Measurements from ENCODE around the gene EPO.

Gene EPO

DNA sequence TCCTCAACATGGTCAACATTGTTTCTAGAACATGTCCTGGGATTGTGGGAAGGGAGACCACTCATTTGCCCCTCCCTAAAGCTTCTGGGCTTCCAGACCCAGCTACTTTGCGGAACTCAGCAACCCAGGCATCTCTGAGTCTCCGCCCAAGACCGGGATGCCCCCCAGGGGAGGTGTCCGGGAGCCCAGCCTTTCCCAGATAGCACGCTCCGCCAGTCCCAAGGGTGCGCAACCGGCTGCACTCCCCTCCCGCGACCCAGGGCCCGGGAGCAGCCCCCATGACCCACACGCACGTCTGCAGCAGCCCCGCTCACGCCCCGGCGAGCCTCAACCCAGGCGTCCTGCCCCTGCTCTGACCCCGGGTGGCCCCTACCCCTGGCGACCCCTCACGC is at the start of gene EPO:
Gene EPO, plus strand, starts transcription at position 190 of the 392 bp plus-strand sequence. CDS start 513 bp downstream, outside the sequence.
- in situ Hi-C loops (cut with MboI; ENCODE audit: low sequenced_read_pairs), result no loop called here

DNA sequence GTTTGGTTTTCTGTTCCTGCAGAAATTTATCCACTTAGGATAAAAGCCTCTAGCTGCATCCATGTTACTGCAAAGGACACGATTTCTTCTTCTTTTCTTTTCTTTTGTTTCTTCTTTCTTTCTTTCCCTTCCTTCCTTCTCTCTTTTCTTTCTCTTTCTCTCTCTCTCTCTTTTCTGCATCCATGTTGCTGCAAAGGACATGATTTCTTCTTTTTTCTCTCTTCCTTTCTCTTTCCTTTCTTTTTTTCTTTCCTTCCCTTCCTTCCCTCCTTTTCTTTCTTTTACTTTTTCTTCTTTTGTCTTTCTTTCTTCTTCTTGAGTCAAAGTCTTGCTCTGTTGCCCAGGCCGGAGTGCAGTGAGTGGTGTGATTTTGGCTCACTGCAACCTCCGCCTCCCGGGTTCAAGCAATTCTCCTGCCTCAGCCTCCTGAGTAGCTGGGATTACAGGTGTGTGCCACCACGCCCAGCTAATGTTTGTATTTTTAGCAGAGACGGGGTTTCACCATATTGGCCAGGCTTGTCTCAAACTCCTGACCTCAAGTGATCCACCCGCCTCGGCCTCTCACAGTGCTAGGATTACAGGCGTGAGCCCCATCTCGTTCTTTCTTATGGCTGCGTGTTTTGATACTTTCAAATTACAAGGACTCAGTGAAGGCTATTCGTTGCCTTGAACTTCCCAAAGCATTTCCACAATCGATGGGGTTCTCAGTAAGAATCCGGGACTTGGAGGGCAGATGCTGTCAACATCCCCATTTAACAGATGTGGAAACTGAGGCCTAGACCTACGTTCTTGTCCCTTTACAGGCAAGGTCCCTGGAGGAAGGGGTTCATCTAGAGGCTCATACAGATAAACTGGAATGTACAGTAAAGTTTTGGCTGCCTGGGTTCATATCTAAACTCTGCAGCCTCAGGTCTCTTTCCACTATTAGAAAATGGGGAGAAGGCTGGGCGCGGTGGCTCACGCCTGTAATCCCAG is 48.6 kb upstream of the EPO start:
- in situ Hi-C loops (cut with MboI; ENCODE audit: low sequenced_read_pairs), result no loop called here

- in situ Hi-C loops (cut with MboI; ENCODE audit: low sequenced_read_pairs), result no loop called here
These were observed 46.8 kb upstream of the EPO start, which contains the start of gene GNB2 for GRCh38 chr7:100673302-100673941. Gene GNB2 (plus strand): TSS chr7:100673740. CDS start chr7:100676266, 2,526 bp downstream.

- in situ Hi-C loops (cut with MboI; ENCODE audit: low sequenced_read_pairs), result no loop called here
These were observed 46.3 kb upstream of the EPO start for GRCh38 chr7:100673942-100674410.

DNA sequence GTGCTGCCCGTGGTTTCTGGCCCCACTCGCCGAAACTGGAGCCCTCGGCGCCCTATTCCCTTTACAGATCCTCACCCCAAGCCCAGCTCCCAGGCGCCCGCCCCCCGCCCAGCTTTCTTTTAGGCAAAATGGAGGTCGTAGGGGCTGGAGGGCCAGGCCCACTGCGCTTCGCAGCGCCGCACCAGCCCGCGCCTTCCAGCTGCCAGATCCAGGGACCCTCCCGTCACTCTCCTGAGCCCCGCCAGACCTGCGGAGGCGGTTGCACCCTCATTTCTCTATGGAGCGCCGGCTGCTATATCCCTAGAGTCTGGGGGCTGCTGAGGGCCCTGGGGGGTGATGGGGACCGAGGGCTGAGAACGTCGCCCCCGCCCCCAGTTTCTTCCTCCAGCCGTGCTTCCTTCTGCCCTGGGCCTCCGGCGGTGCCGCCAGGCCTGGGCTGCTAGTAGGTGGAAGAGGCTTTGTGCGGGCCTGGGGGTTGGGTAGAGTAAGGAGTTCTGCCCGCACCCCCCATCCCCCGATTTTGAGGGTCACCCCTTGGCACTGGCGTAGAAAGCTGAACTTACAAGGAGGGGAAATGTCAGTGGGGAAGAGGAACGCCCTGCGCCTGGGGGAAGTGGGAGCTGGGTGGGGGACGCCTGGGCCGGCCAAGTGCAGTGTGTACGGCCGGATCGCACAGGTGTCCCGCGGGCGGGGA is 45.7 kb upstream of the EPO start:
- in situ Hi-C loops (cut with MboI; ENCODE audit: low sequenced_read_pairs), result no loop called here

DNA sequence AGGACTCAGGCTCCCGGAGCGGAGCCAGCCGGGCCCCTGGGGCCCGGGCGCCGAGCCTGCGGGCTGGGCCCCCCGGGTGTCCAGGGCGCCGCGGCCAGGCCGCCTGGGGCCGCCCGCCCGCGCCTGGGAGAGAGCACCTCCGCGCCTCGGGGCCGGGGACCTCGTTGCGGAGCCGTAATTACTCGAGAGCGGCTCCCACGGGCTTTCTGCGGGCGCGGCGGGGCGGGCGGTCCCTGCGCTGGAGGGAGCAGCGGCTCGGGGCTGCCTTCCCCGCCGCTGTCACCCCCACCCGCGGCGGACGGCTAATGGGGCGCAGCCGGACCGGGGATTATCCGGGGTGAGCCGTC is 45.2 kb upstream of the EPO start:
- in situ Hi-C loops (cut with MboI; ENCODE audit: low sequenced_read_pairs), result no loop called here

- in situ Hi-C loops (cut with MboI; ENCODE audit: low sequenced_read_pairs), result no loop called here
These were observed 44.5 kb upstream of the EPO start for GRCh38 chr7:100675581-100676350.

GRCh38 chr7:100676501-100677306 is 43.6 kb upstream of the EPO start:
- in situ Hi-C loops (cut with MboI; ENCODE audit: low sequenced_read_pairs), result no loop called here

DNA sequence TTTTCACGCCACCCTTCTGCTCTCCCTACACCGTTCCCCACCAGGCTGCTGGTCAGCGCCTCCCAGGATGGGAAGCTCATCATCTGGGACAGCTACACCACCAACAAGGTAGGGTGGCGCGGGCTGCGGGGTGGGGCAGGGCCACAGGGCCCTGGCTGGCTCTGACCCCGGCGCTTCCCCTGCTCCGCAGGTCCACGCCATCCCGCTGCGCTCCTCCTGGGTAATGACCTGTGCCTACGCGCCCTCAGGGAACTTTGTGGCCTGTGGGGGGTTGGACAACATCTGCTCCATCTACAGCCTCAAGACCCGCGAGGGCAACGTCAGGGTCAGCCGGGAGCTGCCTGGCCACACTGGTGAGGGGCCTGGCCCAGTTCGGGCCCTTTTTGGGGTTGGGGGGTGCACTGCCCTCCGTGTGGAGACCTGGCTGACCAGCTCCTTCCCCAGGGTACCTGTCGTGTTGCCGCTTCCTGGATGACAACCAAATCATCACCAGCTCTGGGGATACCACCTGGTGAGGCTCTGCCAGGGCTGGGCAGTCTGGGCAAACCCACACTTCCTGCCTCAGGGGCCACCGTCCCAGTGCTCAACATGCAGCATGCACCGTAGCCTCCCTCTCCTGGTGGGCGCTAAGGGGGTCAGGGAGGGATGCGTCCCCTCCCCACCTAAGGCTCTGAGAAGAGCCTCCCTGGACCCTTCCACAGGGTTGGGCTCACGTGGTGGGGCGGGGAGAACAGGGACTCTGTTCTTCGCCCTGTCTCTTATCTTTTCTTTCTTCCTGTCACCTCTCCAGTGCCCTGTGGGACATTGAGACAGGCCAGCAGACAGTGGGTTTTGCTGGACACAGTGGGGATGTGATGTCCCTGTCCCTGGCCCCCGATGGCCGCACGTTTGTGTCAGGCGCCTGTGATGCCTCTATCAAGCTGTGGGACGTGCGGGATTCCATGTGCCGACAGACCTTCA is 42.7 kb upstream of the EPO start:
- in situ Hi-C loops (cut with MboI; ENCODE audit: low sequenced_read_pairs), result no loop called here

DNA sequence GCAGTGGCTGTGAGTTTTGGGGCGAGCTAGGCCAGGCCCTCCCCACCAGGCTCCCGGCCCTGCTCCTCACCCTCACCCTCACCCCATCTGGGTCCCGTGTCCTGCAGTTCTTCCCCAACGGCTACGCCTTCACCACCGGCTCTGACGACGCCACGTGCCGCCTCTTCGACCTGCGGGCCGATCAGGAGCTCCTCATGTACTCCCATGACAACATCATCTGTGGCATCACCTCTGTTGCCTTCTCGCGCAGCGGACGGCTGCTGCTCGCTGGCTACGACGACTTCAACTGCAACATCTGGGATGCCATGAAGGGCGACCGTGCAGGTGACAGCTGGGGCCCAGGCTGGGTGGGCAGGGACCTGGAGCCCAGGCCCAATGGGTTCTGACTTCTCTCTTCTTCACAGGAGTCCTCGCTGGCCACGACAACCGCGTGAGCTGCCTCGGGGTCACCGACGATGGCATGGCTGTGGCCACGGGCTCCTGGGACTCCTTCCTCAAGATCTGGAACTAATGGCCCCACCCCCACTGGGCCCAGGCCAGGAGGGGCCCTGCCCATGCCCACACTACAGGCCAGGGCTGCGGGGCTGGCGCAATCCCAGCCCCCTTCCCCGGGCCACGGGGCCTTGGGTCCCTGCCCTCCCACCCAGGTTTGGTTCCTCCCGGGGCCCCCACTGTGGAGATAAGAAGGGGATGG is 41.8 kb upstream of the EPO start:
- in situ Hi-C loops (cut with MboI; ENCODE audit: low sequenced_read_pairs), result no loop called here

- in situ Hi-C loops (cut with MboI; ENCODE audit: low sequenced_read_pairs), result no loop called here
These were observed 40.9 kb upstream of the EPO start for GRCh38 chr7:100679129-100679926.

DNA sequence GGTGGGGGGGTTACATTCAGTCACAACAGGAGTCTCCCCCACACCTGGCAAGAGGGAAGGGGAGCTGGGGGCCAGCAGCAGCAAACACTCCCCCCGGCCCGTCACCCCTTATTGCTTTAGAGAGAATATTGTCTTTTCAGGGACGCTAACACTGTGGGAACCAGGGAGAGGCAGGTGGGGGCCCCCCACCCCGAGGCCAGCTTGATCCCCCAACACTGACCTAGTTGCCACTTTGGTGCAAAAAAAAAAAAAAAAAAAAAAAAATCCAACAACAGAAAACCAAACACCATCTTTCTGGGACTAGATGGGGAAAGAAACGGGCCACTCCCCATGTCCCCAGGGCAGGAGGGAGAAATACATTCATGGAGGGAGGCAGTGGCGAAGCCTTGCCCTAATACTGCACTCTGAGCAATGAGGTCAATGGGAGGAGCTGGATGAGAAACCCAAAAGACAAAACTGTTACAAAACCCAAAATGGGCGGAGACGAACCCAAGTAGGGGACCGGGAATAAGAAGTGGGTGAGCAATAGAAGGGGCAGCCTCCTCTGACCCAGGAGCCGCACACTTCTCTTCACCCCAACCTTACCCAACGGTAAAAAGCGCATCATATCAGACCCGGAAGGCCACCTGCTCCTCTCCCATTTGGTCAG is 40.2 kb upstream of the EPO start:
- in situ Hi-C loops (cut with MboI; ENCODE audit: low sequenced_read_pairs), result no loop called here

- in situ Hi-C loops (cut with MboI; ENCODE audit: low sequenced_read_pairs), result no loop called here
These were observed 39.5 kb upstream of the EPO start for GRCh38 chr7:100680576-100681271.

DNA sequence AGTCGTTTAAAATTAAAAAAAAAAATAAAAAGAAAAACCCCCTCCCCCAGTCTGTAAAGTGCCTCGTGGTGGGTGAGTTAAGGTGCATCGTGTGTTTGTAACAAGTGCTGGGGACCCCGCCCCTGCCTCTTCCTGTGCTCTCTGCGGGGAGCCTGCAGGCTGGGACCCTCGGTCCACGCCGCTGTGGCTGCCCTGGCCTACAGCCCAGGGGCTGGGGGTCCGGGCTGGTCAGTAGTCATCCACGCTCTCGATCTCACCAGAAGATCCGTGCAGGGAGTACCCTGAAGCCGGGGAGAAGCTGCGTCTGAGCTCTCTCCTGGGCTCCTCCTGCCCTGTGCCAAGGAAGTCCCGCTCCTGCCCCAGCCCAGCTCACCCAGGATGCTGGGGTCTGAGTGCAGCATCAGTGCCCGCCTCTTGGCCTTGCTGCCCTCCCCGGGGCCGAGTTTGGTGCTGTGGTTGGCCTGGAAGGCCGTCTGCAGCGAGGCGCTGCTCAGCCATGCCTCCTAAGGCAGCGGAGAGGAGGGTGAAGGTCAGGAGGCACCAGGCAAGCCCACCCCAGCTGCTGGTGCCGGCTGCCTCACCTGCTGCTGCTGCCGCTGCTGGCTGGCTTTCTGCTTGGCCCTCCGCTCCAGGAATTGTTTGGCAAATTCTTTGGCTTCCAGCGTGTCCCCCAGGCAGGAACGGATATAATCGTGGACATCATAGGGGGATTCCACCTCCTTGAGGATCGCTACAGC is 38.6 kb upstream of the EPO start:
- in situ Hi-C loops (cut with MboI; ENCODE audit: low sequenced_read_pairs), result no loop called here

DNA sequence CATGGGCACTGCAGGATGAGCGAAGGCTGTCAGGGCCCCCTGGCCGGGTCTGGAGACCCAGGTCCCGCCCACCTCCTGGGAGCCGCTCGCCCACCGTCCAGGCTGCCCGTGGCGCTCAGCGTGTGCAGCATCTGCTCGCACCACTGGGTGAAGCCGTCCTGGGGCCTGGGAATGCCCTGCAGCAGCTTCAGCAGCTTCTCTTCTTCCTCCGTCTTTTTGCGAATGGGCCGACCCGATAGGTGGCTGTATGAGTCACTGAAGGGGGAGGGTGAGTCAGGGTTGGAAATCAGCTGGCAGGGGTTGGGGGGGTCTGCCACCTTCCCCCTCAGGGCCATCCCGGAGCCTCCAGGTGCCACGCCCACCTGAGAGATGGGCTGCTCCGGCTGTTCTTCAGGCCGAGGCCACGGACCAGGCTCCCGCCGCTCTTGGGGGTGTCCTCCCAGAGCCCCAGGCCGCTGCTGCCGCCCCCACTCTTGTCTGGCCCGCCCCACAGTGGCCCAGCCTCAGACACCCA is 38.0 kb upstream of the EPO start:
- in situ Hi-C loops (cut with MboI; ENCODE audit: low sequenced_read_pairs), result no loop called here

Data from HL-60/S4 (cell line).